HEK293 (cell line): Measurements from ENCODE around the gene PSORS1C2.

Source experiments
- CTCF ChIP-seq: fragments of 450-650 bp; formaldehyde crosslinking; IDR thresholded peaks from 2 replicates; pipeline ENCODE4 v1.5.1; 2016; ENCODE audit warnings: missing biosample characterization, missing genetic modification characterization
- MYNN ChIP-seq: fragments of 450-650 bp; formaldehyde crosslinking; IDR thresholded peaks from 2 replicates; pipeline ENCODE4 v1.5.1; 2016; ENCODE audit warnings: missing biosample characterization, missing genetic modification characterization, borderline replicate concordance
- ZBTB21 ChIP-seq: fragments of 450-650 bp; formaldehyde crosslinking; IDR thresholded peaks from 2 replicates; pipeline ENCODE4 v1.5.1; 2017; ENCODE audit warnings: missing biosample characterization, missing genetic modification characterization
- ZBTB26 ChIP-seq: fragments of 450-650 bp; formaldehyde crosslinking; optimal IDR thresholded peaks from 2 replicates; pipeline ENCODE3; 2016; ENCODE audit warnings: missing biosample characterization, mild to moderate bottlenecking, missing genetic modification characterization
- ZBTB48 ChIP-seq: fragments of 450-650 bp; formaldehyde crosslinking; IDR thresholded peaks from 2 replicates; pipeline ENCODE4 v1.5.1; 2016; ENCODE audit warnings: missing biosample characterization, missing genetic modification characterization
- ZNF18 ChIP-seq: fragments of 450-650 bp; formaldehyde crosslinking; IDR thresholded peaks from 2 replicates; pipeline ENCODE4 v1.5.1; 2016; ENCODE audit warnings: missing biosample characterization, missing genetic modification characterization
- ZNF239 ChIP-seq: fragments of 450-650 bp; formaldehyde crosslinking; IDR thresholded peaks from 2 replicates; pipeline ENCODE4 v1.5.1; 2016; ENCODE audit warnings: missing biosample characterization, missing genetic modification characterization
- ZNF24 ChIP-seq: fragments of 450-650 bp; formaldehyde crosslinking; IDR thresholded peaks from 2 replicates; pipeline ENCODE4 v1.5.1; 2016; ENCODE audit warnings: missing biosample characterization, missing genetic modification characterization
- ZNF629 ChIP-seq: fragments of 450-650 bp; formaldehyde crosslinking; IDR thresholded peaks from 2 replicates; pipeline ENCODE4 v1.5.1; 2017; ENCODE audit warnings: missing biosample characterization, missing genetic modification characterization
- ZNF830 ChIP-seq: fragments of 450-650 bp; IDR thresholded peaks from 2 replicates; pipeline ENCODE4 v1.5.0; 2018; ENCODE audit warnings: missing biosample characterization, missing genetic modification characterization, low read depth, mild to moderate bottlenecking, moderate library complexity
- TF ChIP-seq, protein P1 (sequence below): fragments of 450-650 bp; formaldehyde crosslinking; IDR thresholded peaks from 2 replicates; pipeline ENCODE4 v1.5.1; 2016; ENCODE audit warnings: missing biosample characterization, missing genetic modification characterization, low read depth
- TF ChIP-seq, protein P2 (sequence below): sonication (generic); formaldehyde crosslinking; IDR thresholded peaks from 2 replicates; pipeline ENCODE4 v1.8.1; 2022; ENCODE audit warnings: mild to moderate bottlenecking, moderate library complexity, missing genetic modification reagents
- TF ChIP-seq, protein P3 (sequence below): IDR thresholded peaks from 2 replicates; pipeline ENCODE4 v1.6.1; 2011; ENCODE audit warnings: mild to moderate bottlenecking, low read depth, low read length, borderline replicate concordance

DNA sequence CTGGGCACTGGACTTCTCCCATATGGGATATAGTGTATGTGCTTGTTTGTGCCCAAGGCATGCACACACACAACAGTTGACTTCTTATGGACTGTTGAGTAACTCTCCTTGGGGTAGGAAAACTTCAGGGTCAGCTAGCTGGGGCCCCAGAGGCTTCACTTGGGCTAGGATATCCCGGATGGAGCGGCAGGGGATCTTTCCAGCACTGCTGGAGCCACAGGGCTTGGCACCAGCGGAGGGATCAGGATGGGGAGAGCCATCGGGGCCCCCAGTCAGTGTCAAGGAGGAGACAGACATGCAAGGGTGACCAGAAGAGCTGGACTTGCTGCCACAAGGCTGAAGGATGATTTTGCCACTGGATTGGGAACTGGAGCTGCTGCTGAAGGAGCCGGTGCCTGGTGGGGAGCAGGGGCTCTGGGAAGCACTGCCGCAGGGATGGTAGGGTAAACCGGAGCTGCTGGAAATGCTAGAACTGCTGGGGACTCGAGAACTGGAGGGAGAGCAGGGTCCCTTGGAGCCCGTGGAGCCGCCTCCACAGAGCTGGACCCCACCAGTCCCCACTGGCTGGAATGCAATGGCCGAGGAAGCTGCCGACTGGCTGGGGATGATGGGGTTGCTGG, 22.8 kb downstream of the PSORS1C2 start:
- TF ChIP-seq ZNF830 (tag by site-specific recombination), result no peak
- TF ChIP-seq ZNF24 (tag by site-specific recombination), result no peak
- no peak for TF ChIP-seq ZNF18 (tag by site-specific recombination)
- TF ChIP-seq ZNF239 (tag by site-specific recombination), result no peak
- no peak for TF ChIP-seq CTCF (tag by site-specific recombination)
- no peak for TF ChIP-seq ZNF629 (tag by site-specific recombination)
- TF ChIP-seq, protein P1, sequence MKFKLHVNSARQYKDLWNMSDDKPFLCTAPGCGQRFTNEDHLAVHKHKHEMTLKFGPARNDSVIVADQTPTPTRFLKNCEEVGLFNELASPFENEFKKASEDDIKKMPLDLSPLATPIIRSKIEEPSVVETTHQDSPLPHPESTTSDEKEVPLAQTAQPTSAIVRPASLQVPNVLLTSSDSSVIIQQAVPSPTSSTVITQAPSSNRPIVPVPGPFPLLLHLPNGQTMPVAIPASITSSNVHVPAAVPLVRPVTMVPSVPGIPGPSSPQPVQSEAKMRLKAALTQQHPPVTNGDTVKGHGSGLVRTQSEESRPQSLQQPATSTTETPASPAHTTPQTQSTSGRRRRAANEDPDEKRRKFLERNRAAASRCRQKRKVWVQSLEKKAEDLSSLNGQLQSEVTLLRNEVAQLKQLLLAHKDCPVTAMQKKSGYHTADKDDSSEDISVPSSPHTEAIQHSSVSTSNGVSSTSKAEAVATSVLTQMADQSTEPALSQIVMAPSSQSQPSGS, result no peak
- TF ChIP-seq, protein P2, sequence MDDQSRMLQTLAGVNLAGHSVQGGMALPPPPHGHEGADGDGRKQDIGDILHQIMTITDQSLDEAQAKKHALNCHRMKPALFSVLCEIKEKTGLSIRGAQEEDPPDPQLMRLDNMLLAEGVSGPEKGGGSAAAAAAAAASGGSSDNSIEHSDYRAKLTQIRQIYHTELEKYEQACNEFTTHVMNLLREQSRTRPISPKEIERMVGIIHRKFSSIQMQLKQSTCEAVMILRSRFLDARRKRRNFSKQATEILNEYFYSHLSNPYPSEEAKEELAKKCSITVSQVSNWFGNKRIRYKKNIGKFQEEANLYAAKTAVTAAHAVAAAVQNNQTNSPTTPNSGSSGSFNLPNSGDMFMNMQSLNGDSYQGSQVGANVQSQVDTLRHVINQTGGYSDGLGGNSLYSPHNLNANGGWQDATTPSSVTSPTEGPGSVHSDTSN (CRISPR knock-in tag), result no peak
- no peak for TF ChIP-seq MYNN
- TF ChIP-seq, protein P3, sequence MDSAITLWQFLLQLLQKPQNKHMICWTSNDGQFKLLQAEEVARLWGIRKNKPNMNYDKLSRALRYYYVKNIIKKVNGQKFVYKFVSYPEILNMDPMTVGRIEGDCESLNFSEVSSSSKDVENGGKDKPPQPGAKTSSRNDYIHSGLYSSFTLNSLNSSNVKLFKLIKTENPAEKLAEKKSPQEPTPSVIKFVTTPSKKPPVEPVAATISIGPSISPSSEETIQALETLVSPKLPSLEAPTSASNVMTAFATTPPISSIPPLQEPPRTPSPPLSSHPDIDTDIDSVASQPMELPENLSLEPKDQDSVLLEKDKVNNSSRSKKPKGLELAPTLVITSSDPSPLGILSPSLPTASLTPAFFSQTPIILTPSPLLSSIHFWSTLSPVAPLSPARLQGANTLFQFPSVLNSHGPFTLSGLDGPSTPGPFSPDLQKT, result no peak
- TF ChIP-seq ZBTB48, result no peak
- no peak for TF ChIP-seq ZBTB21 (tag by site-specific recombination)
- no peak for TF ChIP-seq ZBTB26 (tag by site-specific recombination)
